Heart left ventricle (tissue), 13 donors: Measurements from ENCODE around the gene UPP1.

Source experiments
- CTCF ChIP-seq, 12 donors: fragments of 200-600 bp; sonication (generic) in 4 of 12; IDR thresholded peaks; one replicate each; pipeline versions ENCODE4 v1.5.0 to v1.8.0; 2018 to 2022; ENCODE audit warnings: antibody characterized with exemption in 12 of 12, mild to moderate bottlenecking in 5 of 12
- POLR2A ChIP-seq, 2 donors: fragments of 450-650 bp; IDR thresholded peaks; one replicate each; pipeline ENCODE4 v1.6.1; 2017; ENCODE audit warnings: antibody characterized with exemption in 2 of 2, mild to moderate bottlenecking in 2 of 2, moderate library complexity in 2 of 2
- donor health status: ischemic (EF 13 %, LVEDD 7.1; RV severe dilation, severe dysfunction).
- donor health status: DM: no; HTN: yes; CAD: no.
- donor health status: DM: no; HTN: no; CAD: no.
- donor health status: ischemic (EF 25% LVEDD 6.9; RV normal size, moderate dysfunction).
- donor health status: ischemic (EF 25% LVEDD 5.7; RV mildly dilated, moderate dysfunction).
- donor health status: ischemic (EF 35%, LVEDD 5.7; RV mildly dilated, moderate dysfunction).
- donor health status: nonischemic (EF 11% LVEDD 7.7; RV severe dilation, severe dysfunction).
- donor health status: DM: yes; HTN: yes; CAD: no.
- donor health status: PGD.
- donor health status: ischemic (EF 29% LVEDD 5.4; RV normal size, mild dysfunction).
- donor health status: nonischemic (EF 23%, LVEDD 6.1; RV moderate dilation, normal function).

- TF ChIP-seq CTCF (IDR thresholded peaks at IDR 0.05) (no peak), POLR2A (IDR thresholded peaks at IDR 0.05) (no peak)
Measured at GRCh38 chr7:48058990-48059389, 30.1 kb upstream of the UPP1 start.
